ENCODE data around the gene WBP1L.
"Not testable (repeated sequence)": the region's sequence is repeated elsewhere in the genome, so short reads cannot be mapped to it uniquely, and the experiment has no call there.

The WBP1L gene

DNA sequence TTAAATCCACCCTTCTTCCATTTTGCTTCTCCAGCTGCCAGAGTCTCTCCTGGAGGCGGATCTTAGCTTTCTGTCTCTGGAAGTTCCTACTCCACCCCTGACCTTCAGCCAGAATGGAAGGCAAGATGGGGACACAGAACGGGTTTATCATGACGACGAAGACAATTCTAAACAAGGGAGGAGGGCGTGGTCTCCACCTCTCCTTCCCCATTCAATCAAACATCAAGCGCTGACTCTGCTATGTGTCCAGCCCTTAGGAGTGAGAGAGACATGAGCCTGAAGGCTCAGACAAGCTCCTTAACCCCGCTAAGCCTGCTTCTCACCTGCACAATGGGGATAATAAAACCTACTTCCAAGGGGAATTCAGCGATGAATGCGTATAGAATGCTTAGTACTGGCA, 90.4 kb downstream of the WBP1L start:
- TF ChIP-seq ZNF274 (IDR thresholded peaks at IDR 0.05; ENCODE audit: low read depth, low read length), result no peak
- no peak overlapping the region for H3K4me3 ChIP-seq (ENCODE audit: low read length)

DNA sequence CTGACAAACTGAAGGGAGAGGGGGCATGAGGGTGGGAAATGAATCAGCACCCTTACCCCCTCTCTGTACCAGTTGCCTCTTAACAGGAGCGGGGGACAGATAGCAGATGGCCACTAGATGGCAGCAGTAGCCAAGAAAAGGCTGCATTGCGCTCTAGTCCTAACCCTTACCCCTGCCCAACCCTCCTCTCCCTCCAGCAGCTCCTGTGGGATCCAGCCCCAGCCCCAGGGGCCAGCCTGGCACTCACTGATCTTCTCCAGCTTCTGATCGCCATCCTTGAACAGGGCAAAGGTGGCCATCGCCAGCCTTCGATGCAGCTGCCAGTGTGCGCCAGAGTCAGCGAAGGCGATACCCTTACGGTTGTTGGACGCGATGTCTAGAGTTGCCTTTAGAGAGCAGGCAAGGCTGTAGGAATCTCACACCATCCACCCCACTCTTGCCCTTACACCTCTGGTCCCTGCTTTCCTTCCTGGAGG, 91.3 kb downstream of the WBP1L start:
- no peak overlapping the region for H3K4me3 ChIP-seq (ENCODE audit: low read length)

DNA sequence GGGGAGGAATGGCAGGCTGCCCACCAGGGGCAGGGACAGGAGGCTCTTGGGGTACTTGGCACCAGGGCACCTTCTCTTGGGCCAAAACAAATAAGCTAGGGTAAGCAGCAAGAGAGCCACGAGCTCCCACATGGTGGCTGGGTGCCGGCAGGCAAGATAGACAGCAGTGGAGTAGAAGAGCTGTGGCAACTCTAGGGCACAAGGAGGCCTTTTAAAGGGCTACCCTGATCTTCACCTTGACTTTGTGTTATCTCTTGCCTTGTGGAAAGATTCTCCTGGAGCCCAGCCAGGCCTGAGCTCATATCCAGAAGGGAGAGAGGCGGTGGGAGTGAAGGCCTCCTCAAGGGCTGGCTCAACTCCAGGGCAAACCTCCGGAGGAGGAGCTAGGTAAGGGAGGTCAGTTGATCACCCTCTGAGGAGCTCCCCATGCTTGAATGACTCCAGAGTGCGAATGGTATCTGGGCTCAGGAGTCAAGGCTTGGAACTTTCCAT, 93.5 kb downstream of the WBP1L start, which contains the start of gene CYP17A1:
TSS of gene CYP17A1 (minus strand) at position 184 of the 492 bp plus-strand sequence. CDS start at position 132, 52 bp downstream.
- no peak within 1 kb of the TSS for H3K4me3 ChIP-seq (ENCODE audit: low read length)
- no peak for TF ChIP-seq ZNF274 (IDR thresholded peaks at IDR 0.05; ENCODE audit: low read depth, low read length)

More for the DNA sequence above, 91.3 kb downstream of the WBP1L start:
- no peak for TF ChIP-seq ZNF274 (IDR thresholded peaks at IDR 0.05; ENCODE audit: low read depth, low read length)

DNA sequence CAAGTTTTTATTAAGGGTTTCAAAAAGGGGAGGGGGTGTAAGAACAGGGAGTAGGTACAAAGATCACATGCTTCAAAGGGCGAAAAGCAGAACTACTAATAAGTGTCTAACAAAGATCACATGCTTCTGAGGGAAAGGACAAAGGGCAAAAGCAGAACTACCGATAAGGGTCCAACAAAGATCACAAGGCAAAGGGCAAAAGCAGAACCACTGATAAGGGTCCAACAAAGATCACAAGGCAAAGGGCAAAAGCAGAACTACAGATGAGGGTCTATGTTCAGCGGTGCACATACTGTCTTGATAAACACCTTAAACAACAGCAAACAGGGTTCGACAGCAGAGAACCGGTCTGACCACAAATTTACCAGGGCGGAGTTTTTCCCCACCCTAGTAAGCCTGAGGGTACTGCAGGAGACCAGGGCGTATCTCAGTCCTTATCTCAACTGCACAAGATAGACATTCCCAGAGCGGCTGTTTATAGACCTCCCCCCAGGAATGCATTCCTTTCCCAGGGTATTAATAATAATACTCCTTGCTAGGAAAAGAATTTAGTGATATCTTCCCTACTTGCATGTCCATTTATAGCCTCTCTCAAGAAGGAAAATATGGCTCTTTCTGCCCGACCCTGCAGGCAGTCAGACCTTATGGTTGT, 94.7 kb downstream of the WBP1L start:
- not testable (repeated sequence) for H3K4me3 ChIP-seq (ENCODE audit: low read length)

DNA sequence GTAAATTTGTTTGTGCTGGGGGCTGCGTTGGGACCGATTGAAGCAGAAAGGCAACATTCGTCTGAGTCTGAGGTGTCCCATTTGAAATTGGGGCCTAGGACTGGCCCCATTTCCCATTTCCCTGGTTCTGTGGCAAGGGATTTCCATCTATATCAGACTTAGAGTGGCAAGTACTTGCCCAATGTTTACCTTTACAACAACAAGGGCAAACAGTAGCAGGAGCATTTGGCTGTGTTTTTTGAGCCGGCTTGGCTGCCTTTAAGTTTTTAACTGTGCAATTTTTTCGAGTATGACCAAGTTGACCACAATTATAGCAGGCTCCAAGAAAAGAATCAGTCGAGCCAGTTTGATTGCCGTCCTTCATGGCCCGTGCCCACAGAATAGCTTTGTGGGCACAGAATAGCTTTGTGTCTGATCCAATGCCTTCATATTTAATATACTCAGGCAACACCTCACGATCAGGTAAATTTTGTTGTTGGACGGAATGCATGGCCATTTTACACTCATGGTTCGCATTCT, 98.1 kb downstream of the WBP1L start:
- H3K4me3 ChIP-seq (ENCODE audit: low read length), result no peak overlapping the region
- TF ChIP-seq ZNF274 (IDR thresholded peaks at IDR 0.05; ENCODE audit: low read depth, low read length), result no peak

DNA sequence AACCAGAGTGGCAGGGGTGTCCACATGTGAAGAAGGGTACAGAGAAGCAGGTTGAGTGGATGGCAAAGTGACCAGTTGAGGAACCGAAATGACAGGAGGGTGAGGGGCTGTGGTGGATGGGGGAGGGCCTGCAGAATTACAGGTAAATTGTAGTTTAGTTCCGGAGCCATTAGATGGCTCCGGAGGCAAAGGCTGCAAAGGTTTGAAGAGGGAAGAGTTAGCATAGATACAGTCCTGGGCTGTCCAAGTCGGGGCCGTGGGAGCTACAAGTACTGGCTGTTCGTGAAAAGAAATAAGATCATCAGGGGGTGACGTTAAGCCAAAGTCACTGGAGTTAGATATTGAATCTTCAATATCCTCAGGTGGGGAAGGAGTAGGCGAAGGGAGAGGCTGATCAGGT, 99.4 kb downstream of the WBP1L start:
- H3K4me3 ChIP-seq (ENCODE audit: low read length), result not testable (repeated sequence)

DNA sequence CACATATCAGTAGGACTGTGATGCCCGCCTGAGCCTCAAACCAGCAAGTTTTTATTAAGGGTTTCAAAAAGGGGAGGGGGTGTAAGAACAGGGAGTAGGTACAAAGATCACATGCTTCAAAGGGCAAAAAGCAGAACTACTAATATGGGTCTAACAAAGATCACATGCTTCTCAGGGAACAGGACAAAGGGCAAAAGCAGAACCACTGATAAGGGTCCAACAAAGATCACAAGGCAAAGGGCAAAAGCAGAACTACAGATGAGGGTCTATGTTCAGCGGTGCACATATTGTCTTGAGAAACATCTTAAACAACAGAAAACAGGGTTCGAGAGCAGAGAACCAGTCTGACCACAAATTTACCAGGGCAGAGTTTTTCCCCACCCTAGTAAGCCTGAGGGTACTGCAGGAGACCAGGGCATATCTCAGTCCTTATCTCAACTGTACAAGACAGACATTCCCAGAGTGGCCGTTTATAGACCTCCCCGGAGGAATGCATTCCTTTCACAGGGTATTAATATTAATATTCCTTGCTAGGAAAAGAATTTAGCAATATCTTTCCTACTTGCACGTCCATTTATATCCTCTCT, 100.5 kb downstream of the WBP1L start:
- H3K4me3 ChIP-seq (ENCODE audit: low read length), result not testable (repeated sequence)

DNA sequence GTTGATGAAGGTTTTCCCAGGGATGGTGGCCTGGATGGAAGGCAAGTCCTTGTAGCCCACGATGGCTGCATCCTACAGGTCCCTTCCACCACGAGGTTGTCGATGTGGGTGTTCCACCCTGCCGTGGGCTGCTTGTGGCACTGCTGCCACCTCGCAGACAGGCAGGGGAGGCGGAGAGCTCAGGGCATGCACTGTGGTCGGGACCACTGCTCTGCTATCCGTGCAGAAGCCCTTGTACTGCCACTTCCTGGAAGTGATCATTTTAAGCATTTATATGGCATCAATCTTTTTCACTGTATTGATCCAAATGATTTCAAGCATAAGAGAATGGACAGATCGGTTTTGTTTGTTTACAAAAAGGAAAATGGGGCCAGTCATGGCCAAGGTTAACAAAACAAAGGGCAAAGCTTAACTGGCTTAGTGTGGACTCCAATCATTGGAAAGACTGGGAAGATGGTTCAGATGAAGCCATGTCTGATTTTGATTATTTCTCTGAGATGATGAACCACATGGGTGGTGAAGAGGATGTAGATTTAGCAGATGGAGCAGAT, 101.7 kb downstream of the WBP1L start:
- no peak for TF ChIP-seq ZNF274 (IDR thresholded peaks at IDR 0.05; ENCODE audit: low read depth, low read length)
- H3K4me3 ChIP-seq (ENCODE audit: low read length), result no peak overlapping the region

DNA sequence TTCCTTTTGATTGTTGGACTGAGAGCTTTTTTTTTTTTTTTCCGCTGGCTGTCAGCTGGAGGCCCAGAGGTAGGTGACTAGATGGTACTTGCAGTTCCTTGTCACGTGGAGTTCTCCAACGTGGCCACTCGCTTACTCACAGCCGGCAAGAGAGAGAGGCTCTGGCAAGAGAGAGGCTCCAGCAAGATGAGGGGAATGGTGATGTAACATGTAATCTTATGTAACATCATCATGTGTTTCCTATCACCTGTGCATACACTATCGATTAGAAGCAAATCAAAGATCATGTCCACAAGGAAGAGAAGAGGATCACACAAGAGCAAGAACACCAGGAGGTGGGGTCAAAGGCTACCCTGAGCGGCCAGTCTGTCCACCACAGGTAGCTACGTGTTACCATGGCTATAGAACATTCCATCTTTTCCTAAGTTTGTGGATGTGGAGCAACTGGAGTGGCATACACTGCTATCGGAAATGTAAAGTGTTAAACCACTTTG, 106.3 kb downstream of the WBP1L start:
- no peak overlapping the region for H3K4me3 ChIP-seq (ENCODE audit: low read length)
- no peak for TF ChIP-seq ZNF274 (IDR thresholded peaks at IDR 0.05; ENCODE audit: low read depth, low read length)

DNA sequence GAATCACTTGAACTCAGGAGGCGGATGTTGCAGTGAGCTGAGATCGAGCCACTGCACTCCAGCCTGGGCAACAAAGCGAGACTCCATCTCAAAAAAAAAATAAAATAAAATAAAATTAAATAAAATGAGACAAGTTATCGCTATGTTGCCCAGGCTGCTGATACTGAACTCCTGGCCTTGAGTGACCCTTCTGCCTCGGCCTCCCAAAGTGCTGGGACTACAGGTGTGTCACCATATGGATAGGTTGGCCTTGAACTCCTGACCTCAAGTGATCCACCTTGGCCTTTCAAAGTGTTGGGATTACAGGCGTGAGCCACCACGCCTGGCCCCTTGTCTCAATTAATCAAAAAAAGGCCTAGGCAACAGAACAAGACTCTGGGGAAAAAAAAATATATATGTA, 109.5 kb downstream of the WBP1L start:
- not testable (repeated sequence) for H3K4me3 ChIP-seq (ENCODE audit: low read length)

DNA sequence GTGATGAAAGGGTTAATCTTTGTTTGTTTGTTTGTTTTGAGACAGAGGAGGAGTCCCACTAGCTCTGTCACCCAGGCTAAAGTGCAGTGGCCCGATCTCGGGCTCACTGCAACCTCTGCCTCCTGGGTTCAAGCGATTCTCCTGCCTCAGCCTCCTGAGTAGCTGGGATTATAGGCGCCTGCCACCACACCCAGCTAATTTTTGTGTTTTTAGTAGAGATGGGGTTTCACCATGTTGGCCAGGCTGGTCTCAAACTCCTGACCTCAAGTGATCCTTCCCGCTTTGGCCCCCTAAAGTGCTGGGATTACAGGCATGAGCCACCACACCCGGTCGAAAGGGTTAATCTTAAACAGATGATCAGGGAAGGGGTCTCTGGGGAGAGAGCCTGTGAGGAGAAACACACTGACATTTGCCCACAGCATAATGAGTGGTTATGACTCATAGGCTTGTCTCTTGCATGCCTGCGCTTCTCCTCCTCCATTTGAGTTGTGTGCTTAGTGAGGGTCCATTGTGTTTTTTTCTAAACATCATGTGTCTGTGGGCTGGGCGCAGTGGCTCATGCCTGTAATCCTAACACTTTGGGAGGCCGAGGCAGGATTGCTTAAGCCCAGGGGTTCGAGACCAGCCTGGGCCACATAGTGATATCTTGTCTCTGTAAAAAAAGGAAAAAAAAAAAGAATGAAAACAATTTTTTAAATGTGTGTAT, 112.1 kb downstream of the WBP1L start:
- not testable (repeated sequence) for H3K4me3 ChIP-seq (ENCODE audit: low read length)

DNA sequence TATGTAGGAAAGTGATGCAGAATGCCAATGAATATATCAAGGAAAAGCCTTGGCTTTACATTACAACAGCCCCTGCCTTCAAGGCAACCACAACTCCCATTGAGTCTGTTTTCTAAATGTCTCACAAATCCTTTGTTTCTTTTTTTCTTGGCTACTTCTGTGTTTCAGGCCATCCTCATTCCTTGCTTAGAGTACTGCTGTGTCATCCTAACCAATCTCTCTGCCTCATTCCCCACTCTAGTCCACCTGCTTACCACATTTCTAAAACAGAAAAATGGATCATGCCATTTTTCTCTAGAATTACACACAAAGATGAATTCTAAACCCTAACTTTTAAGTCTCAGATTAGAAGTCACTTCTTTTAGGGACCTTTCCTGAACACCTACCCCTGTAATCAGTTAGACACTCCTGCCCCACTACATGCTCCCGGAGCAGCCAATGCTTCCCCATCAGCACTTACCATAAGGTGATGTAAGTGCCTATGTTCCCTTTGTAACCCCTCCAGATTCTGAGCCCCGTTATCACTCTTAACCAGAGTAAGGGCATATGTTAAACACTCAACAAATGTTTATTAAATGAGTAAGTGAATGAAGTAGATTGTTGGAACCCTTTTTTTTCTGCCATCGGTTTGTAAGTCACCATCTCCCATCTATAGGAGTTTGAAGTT, 113.1 kb downstream of the WBP1L start:
- TF ChIP-seq ZNF274 (IDR thresholded peaks at IDR 0.05; ENCODE audit: low read depth, low read length), result no peak
- H3K4me3 ChIP-seq (ENCODE audit: low read length), result no peak overlapping the region

DNA sequence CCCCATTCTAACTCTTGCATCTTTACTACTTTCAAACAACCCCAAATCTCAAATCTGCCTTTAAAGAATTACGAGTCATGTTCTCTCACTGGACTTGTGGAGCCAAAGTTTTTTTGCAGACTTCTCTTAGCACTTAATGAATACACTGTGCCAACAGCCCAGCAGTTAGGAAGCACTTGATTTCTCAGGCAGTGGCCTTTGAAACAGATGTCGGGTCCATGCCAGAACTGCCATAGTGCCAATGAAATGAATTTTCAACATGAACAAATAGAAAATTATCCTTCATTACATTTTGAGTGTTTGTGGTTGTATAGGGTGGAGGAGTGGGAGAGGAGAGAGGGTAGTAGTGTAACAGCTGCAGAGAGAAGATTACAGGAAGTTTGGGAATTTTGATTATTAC, 116.2 kb downstream of the WBP1L start:
- TF ChIP-seq ZNF274 (IDR thresholded peaks at IDR 0.05; ENCODE audit: low read depth, low read length), result no peak
- no peak overlapping the region for H3K4me3 ChIP-seq (ENCODE audit: low read length)

DNA sequence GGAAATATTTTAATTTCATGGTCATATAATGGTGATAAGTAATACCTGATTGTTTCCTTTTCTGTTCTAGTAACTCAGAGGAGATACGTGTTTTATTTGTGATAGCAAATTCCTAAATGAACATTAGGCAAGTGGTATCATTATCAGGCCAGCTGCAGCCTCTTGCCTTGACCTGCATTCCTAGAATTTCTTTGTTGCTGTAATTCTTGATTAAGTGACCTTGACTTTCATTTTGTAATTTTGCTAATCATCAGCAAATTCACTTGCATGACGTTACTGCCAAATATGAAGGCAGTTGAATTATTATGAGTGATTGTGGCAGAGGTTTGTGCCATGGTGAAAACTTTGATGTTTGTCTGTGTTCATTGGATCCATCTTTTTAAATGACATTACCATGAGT, 119.9 kb downstream of the WBP1L start:
- TF ChIP-seq ZNF274 (IDR thresholded peaks at IDR 0.05; ENCODE audit: low read depth, low read length), result no peak

More for the DNA sequence above, 119.9 kb downstream of the WBP1L start:
- no peak overlapping the region for H3K4me3 ChIP-seq (ENCODE audit: low read length)
